Measurements from ENCODE around the gene ZNF334. TPM values are rescaled to one million over a fixed set of nuclear protein-coding genes. Genes with fewer than 3 reads are reported as not detected.

ZNF334 gene
- 10 to 100 TPM in 1 of 4 donors, 1 to 10 TPM in 1, under 1 TPM in 2; 0.44 to 11.1 (median 1.1) TPM for total RNA-seq

DNA sequence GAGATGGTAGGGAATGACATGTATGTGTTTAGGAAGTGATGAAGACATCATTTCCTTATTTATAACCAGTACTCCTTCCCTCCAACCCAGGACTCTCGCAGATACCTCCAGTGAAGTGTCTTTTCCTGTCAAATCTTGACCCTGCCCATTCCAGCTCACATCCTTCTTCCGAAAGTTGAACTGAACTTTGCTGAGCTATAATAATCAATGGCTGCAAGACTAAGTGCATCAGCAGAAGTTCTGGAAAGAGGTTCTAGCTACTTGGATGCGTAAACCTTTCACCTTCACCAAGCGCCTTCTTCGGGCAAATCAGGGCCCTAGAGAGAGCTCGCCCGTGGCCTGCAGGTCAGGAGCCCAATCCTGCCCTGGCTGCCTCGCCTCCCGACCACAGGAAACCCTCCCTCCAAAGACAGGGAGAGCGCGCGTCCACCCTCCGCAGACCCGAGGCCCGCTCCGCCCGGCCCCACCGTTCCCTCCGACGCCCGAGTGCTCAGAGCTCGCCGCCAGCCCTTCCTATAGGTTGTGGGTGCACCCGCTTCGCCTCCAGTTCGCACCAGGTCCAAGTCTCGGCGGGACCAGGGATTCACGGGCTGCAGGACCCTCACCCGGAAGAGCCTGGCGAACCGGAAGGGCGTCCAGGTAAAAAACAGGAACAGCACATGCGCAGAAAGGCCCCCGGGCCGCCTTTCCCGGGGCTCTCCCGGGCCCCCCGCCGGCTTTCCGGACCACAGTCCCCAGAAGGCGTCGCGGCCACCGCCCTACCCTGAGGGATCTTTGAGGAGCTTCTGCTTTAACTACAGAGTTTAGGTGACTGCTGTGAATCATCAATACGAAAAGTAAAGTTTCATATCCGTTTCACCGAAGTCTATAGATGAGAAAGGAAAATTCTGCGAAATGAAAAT, at the start of gene ZNF334:
TSS of gene ZNF334 (minus strand) at position 617 of the 902 bp plus-strand sequence. CDS start 1,457 bp downstream, outside the sequence.
- TF ChIP-seq, protein P1, sequence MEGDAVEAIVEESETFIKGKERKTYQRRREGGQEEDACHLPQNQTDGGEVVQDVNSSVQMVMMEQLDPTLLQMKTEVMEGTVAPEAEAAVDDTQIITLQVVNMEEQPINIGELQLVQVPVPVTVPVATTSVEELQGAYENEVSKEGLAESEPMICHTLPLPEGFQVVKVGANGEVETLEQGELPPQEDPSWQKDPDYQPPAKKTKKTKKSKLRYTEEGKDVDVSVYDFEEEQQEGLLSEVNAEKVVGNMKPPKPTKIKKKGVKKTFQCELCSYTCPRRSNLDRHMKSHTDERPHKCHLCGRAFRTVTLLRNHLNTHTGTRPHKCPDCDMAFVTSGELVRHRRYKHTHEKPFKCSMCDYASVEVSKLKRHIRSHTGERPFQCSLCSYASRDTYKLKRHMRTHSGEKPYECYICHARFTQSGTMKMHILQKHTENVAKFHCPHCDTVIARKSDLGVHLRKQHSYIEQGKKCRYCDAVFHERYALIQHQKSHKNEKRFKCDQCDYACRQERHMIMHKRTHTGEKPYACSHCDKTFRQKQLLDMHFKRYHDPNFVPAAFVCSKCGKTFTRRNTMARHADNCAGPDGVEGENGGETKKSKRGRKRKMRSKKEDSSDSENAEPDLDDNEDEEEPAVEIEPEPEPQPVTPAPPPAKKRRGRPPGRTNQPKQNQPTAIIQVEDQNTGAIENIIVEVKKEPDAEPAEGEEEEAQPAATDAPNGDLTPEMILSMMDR (IDR thresholded peaks at IDR 0.05; ENCODE audit: low read depth), result no peak

DNA sequence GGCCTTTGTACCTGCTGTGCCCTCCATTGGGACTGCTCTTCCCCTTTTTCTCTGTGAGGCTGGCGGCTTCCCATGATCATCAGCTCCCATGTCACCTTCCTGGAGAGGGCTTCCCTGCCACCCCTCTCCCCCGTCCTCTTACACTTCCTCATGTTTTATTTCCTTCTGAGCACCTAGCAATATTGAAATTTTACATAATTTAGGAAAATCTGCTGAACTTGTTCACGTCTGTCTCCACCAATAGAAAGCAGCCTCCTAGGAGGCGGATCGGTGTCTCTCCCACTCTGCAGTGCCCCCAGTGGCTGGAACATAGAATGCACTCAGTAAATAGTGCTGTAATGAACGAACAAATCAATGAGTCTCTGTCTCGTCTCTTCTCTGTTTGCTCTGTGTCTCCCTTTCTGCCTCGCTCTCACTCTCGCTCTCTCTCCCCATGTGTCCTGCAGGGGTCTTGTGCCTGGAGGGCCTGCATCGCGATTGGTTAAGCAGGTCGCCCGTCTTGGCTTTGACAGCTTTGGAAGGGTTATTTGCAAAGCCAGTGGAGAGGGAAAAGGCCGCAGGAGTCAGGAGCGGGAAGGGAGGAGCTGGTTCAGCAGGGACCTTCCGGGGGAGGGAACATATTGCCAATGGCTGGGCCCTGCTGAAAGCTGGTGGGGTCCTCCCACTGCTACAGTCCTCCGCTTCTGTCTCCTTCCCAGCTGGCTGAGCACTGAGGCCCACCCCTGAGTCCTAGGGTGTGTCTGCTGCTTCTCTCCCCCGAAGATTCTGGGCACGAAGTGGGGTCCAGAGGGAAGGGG, 49.2 kb upstream of the ZNF334 start:
- TF ChIP-seq, protein P1 (IDR thresholded peaks at IDR 0.05; ENCODE audit: low read depth), result no peak

DNA sequence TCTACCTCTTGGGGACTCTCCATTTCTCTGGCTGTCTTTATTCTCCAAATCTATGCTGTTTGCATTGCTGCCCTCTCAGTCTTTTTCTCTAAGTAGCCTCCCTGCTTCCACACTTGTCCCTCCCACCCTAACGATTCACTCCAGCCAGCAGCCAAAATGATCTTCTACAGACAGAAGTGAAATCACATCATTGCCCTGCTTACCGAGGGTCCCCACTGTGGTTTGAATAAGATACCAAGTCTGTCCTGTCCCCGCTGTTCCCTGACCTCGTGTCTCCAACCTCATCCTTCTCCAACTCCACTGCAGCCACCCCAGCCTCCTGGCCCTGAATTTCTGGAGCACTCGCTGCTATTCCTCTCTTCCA, 48.6 kb upstream of the ZNF334 start:
- TF ChIP-seq, protein P1 (IDR thresholded peaks at IDR 0.05; ENCODE audit: low read depth), result no peak

DNA sequence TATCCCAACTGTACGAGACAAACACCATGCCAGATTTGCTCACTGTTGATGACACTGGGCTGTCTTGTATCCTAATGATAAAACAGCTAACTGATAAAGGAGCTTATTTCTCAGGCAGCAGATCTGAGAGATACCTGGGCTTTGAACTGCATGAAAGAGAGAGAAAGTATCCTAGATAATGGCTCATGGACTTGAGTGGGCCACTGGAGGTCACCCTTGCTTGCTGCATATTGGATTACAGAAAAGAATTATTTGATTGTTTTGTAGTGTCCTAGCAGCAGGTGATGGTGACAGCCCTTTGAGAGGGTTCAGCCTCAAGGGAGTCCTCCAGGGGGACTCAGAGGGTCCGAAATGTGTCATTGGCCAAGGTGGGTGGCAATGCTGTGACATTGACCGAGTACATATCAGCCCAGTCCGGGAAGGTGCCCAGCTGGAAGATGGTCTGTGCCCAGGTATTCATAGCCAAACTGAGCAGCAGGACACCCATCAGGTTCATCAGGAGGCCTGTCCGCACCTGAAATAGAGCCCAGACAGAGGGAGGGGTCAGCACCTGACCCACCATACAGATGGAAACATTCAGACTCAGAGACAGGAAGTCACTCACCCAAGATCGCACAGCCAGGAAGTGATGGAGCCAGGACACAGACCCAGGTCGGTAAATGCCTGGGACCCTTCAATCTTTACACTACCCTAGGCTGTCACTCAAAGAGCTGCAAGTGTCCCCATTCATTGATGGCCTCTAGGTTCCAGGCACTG, 46.5 kb upstream of the ZNF334 start:
- TF ChIP-seq, protein P1 (IDR thresholded peaks at IDR 0.05; ENCODE audit: low read depth), result no peak

DNA sequence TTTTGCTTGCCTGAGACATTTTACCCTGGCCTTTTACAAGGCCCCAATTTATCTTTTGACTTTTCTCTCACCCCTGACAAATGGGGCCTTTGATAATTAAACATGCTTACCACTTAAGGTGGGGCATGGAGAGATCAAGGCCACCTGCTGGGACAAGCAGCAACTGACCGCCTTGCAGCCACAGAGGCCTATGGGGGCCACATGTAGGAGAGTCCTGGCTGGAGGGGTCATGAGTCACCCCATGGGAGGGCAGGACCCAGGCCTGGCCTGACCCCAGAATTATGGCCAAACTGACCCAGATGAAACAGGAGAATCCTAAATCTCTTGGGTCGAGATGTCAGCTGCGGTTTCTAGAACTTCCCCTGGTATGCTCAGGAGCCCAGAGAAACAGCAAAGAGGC, 45.6 kb upstream of the ZNF334 start:
- TF ChIP-seq, protein P1 (IDR thresholded peaks at IDR 0.05; ENCODE audit: low read depth), result no peak

DNA sequence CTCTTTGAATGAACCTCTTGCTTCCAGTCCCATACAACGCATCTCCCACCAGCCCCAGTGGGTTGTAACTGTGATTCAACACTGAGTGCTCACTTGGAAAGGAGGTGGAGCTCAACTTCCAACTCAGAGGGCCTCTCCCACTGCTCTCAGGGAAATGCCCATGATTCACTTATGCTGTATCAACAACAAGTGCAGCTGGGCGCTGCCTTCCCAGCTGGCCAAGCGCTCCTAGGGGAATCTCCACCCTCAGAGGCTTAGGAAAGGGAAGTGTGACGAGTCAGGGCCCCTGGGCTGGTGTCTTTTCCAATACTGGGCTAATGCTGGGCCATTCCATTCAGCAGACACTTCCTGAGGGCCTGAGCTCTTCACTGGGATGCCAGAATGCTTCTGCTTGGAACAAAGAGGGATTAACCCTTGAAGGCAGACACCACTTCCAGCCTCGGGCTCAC, 45.2 kb upstream of the ZNF334 start:
- TF ChIP-seq, protein P1 (IDR thresholded peaks at IDR 0.05; ENCODE audit: low read depth), result no peak
